GM18909 (cell line): ENCODE measurements around the gene NR2F1.
"Not testable (repeated sequence)": the region's sequence is repeated elsewhere in the genome, so short reads cannot be mapped to it uniquely, and the experiment has no call there.

Experiments used
- ATAC-seq: cut with Tn5 transposase; IDR thresholded peaks from one replicate; pipeline ENCODE4 v1.9.1; 2021; ENCODE audit warnings: mild to moderate bottlenecking; ENCODE audit not compliant: unreplicated experiment, poor library complexity

NR2F1 gene

DNA sequence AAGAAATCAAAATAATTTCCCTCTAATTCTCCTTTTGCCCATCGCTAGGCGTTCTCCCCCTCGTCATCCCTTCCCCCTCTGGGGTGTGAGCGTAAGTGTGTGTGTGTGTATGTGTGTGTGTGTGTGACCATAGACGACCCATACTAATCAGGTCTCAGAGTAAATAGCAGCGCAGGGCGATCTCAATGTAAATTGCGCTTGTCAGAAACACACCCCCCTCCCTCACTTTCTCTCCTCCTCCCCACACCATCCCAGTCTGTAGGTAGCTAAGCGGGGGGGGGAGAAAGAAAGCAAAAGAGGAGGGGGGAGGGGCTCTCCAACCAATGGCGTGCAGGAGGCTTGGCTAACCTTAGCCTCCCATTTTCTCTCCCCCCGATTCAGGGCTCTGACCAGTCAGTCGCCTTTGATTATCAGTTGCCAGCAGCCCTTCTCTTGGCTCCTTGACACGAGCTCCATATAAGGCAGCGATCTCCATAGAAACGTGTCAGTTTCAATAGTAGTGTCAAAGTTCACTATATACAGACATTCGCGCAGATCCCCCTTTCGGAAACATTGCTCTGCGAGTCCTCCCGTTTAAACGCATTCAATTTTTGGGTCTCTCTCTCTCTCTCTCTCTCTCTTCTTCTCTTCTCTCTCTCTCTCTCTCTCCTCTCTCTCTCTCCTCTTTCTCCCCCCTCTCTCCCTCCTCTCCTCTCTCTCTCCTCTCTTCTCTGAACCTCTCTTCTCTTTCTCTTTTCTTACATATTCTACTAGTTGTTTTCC, at the start of gene NR2F1:
Gene NR2F1 (plus strand): TSS at position 546 of the 762 bp plus-strand sequence. CDS start 1,802 bp downstream, outside the sequence.
- ATAC-seq, result peak; percentile 35

DNA sequence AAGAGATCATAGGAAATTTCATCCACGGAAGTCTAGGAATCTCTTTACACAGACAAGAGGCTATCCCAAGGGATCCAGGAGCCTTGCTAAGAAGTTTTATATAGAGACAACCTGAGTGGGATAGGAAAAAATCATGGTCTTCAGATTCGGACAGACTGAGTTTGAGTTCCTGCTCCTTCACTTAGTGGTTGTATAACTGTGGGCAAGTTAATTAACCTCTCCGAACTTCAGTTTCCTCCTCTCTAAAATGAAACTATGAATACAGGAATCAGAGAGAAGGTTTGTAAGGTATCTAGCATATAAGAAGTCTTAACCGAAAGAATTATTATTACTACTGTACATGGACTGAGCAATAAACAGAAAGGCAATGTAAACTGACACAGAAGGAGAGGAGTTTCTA, 37.1 kb upstream of the NR2F1 start:
- ATAC-seq, result no peak

DNA sequence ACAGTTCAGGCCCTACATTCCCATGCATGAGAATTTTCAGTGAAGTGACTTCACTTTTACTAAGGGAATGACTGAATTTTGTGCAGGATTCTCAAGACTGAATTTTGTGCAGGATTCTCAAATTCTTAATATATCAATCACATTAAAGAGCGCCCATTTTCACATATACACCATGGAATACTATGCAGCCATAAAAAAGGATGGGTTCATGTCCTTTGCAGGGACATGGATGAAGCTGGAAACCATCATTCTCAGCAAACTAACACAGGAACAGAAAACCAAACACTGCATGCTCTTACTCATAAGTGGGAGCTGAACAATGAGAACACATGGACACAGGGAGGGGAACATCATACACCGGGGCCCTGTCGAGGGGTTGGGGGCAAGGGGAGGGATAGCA, 33.4 kb upstream of the NR2F1 start:
- ATAC-seq, result not testable (repeated sequence)

DNA sequence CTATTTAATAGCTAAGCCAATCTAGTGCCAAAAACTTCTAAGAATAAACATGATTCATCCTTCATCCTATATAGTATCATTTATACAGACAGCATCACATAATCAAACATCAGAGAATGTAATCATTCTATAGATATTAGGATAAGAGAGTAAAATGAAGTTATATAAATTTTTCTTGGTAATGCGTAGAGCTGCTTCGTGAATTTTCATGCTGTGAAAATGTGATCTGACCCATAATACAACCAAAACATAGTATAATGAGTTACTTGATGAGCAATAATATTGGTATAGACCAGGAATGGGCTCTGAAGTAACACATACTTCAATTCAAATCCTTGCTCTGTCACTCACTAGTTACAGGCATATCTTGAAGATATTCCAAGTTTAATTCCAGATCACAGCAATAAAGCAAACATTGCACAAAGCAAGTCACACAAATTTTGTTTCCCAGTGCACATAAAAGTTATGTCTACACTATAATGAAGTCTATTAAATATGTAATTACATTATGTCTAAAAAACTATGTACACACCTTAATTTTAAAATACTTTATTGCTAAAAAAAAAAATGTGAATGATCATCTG, 25.9 kb upstream of the NR2F1 start:
- ATAC-seq, result no peak

DNA sequence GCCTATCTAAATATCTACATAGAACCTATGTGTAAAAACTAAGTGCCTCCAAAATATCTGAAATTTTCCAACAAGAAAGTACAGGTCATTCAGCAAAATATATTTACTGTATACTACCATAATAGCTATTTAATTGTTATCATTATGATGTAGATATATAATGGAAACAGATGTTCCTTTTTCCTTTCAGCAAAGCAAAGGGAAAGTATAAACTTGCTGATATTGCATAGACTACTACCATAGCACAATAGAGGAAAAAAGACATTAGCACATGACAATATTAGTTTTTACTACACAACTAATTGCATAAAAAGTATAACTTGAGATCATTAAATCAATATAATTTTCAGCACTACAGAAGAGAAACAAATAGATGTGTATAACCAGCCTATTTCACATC, 16.9 kb upstream of the NR2F1 start:
- no peak for ATAC-seq

DNA sequence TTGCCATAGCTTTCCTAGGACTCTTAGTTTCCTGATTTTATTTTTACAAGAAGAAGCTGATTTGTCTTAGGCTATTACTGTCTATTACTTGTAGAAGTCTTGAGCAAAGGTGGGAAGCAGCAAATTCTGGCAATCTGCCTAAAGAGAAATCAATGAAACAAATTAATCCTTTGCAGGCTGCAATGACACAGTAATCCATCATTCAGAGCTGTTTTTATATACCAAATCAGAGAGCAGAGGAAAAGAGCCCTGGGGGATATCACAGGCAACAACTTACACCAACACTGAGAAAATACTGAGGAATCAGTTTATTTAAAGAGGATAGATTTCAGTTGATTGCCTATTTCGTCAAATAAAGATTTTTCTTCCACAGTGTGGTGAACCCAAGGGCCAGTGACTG, 15.6 kb upstream of the NR2F1 start:
- ATAC-seq, result no peak

DNA sequence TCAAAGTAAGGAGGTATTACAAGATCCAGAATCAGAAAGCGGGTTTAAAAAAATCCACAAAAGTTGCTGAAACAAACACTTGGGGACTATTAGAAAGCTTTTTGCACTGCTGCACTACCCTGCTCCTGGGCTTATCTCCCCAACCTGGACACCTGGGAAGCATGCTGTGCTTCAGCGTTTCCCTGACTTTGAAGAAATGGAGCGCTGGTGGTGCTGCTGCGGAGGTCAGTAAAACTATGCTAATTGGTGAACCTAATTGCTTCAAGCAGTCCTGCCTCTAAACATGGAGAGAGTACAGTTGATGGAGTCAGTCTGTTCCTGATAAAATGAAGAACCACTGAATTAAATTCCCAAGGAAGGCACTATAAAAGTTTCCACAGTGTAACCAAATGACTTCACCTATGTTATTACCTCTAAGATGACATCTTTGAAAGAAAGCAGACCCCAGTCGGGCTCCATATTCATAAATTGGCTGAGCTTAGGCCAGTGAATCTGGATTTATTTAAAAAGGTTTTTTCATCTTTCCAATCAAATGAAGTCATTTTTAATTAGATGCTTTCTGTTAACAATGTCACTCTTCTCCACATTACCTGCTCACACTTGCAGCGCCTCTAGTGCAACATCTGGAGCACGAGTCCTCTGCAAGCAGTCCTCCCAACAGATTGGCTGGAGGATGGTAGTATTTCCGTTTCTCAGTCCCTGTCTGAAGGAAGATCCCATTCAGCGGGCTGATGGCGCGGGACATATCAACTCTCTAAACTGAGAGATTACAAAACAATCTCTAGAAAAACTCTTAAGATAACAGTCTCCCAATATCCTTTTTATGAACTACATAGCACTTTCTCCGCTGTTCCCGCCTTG, 13.5 kb upstream of the NR2F1 start:
- no peak for ATAC-seq

DNA sequence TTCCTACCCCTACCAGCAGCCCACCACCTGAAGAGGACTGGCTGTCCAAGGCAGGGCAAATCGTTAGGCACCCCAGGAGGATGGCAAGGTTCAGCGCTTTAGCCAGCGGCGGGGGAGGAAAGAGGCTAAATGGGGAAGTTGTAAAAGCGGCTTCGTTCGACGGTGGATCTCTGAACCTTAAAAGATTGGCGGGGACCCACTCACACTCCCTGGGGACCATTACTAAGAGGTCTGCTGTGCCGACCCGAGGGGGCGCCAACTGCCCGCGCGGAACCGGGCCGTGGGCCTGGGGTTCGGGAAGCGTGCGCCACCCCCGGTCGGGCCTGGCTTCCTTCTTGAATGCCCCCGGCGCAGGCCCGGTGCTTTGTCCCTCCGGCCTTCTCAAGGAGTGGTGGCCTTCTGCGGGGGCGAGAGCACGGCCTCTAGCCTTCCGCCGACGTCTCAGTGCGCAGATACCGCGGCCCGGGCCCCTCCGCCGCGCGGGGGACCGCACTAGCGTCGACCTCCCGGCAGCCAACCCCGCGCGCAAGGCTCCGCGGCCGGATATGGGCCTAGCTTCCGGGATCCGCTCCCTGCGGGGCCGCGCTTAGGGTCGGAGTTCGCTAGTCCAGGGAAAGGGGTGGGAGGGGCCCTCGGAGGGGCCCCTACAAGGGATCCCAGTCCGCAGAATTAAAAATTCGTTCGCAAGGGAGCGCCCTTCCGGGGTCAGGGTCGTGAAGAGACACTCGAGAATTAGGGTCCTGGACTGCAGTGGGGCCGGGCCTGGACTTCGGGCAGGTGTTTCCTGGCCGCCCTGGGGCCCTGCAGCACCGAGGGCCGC, 12.5 kb upstream of the NR2F1 start:
- ATAC-seq, result peak; percentile 72

DNA sequence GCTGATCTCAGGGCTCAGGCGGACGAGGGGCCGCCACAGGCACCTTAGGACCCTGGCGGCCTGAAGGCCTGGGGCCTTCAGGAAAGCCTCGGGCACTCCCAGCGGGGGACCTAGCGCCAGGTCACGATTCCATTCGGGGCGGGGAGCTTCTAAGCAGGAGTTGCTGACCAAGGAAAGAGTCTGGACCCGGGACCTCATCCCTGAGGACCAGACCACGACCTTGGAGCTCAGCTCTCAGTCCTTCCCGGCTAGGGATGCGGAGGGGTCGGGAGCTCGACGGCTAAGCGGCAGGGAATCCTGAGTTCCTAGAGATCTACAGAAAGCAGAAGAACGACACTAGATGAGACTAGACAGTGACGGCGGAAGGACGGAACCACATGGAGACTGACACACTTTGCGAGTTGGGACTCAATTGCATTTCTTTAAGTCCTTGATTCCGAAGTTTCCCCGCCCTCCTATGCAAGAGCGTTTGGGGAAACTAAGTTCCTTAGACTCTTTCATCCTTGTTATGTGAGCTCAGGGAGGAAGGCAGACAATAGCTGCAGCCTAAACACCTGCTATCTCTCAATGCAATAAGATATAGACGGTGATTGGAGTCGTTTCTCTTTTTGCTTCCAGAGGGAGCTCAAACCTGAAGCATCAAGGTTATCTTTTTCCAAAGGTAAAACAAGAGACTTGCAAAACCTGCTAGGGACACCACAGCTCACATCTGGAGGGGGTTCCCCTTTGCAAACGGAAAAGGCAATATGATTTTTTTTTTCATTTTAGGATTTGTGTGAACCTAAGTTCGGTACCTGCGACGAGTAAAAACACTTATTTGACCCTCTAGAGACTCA, 11.7 kb upstream of the NR2F1 start:
- no peak for ATAC-seq

DNA sequence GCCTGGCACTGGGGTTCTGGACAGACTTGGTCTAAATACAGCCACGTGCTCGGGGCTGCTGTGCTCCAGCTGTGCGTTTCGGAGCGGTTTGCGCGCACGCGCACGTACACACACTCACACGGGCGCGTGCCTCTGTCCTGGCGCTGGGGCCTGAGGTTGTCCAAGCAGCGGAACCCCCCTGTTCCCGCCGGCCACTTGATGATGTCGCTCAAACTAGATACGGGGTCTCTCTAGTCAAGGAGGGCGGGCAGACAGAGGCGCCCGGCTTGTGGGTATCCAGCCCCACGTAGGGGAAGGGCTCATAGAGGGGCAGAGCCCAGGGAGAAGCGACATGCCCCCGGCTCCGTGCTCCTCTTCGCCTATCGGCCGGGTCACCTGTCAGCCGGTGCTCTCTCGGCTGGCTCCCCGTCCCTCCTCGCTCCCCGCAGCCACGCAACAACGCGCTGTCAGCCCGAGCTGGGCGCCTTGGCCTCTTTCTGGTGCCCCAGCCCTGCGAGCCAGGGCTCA, 10.9 kb upstream of the NR2F1 start:
- no peak for ATAC-seq

DNA sequence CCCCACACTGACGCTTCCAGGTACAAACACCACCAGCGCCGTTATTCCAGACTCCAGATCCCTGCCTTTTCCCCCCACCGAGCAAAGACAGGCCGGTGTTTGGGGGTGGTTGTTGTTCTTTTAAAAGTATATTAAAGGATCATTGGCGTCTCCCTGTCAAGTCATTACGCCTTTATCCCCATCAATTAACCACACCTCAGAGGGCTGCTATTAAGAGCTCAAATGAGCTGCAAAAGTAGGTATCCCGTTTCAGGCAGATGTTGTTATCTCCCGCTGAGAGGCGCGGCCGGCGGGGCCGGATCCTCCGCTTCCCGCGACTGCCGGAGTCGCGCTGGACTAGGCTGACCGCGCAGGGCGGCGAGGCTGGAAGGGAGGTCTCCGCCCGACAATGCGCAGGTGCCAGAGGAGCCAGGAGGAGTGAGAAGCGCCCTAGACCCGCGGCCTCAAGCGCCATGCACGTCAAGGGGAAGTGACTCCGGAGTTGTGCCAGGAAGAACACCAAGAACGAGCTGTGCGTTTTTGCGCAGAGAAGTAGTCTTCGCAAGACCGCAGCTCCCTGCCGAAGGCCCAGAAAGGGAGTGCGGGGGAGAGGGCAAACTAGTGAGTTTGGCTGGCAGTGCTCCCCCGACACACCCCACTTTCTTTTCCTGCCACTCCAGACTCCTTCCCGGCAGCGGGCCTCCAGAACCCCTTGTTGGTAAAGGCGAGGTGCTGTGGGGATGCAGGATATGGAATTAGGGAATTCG, 10.2 kb upstream of the NR2F1 start:
- ATAC-seq, result no peak

DNA sequence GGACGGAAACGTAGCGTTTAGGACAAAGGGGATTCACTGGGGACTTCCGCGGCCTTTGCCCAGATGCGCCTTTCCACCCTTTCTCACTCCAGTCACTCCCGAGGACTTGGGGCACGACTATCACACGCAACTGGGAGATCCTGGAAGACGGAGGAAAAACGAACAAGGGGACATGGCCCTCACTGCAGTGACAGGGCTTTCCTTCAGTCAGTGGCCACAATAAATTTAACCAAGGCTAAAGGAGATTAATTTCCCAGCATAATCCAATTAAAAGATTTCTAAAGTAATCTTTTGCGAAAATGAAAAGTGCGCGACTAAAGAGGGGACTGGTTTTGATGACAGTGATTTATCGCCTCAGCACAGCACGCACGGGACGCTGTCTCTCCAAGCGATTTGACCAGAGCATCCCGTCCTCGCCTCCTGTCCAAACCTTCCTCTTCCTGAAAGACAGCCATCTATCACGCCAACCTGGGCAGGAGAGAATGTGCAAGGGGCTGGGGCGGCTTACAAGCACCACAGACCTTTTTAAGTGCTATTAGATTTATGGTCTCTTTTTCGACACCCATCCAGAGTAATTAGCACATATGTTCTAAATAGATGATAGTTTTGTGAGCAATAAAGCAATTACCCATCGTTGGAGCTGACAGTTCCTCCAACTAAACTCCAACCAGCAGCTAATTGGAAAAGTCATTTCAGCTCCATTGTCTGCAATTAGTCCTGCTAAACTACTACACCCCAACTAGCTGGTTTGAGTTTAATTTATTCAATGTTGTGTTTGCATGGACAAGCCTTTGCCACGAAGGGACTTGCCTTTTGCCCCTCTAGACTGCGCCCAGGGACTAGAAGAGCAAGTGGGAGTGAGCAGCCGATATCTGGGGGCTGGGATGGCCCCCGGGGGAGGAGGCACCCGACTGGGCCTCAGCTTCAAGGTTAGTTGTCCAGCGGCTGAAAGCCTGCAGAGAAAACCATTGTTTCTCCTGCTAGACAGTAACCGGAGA, 9.4 kb upstream of the NR2F1 start:
- ATAC-seq, result no peak

DNA sequence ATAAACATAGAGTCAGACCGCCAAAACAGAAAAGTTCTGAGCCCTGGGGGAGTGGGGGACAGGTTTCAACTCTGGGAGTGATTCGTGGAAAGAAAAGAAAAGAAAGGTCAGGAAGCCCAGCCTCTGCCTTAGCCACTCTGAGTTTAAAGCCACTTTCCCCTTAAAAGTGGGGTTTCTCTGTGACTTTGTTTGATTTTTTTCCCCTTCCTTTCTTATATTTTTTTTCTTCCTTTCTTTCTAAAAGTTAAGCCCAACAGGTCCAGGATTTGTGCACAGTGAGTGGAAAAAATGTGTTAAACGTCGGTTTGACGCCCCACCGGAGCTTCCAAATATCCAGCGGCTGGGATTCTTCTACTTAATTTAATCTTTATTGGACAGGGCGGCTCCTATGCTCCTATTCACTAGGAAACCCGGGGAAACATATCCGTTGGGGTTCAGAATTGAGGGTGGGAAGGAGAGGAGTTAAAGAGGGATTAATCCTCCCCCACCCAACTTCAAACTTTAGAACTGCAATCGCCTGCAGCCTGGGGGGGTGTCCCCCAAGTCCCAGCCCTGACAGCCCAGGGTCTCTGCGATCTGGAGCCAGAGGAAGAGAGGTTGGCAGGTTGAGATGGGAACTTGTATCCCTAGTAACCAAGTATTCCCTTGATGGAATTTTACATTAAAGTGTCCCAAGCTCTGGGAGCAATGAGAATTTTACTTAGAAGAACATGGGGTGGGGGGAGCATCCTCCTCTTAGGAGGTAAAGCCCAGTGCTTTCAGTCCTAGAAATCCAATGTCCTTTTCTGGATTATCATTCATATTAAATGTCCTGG, 8.3 kb upstream of the NR2F1 start:
- no peak for ATAC-seq

DNA sequence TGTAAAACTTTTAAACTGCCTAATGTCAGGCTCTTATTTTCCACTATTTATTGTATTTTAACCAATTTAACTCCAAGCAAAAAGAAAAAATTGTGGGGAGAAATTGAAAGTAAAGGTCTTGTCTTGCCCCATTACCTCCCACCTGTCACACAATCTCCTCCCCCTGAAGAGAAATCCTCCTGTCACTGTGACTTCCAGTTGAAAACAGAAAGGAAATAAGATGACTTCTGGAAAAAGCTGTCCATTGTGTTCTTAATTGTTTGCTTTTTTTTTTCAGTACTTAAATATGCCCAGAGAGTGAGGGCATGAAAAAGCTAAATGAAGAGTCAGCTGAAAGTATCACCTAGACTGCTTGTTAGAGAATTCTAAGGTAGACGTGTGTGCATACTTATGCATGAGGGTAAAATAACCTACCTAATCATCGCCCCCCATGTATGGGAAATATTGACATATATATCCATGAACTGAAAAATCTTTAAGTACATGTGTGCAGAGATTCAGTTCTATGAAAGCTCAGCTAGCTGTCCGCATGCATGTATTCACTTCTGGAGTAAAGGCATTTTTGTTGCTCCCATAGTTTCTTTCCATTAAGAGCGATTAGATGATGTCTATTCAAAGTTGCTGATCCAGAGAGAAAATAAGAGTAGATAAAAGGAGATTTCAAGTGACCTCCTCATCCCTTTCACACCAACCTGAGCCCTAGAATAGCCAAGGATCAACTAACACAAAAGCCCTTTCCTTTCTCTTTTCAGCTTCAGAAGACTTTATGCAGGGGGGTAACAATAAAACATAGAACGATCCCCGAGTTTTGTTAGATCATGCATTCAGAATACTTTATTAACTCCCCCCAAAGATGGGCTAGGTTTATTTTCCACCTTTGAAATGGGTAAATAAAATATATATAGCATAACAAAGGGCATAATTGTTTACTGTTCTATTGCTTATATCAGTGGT, 7.3 kb upstream of the NR2F1 start:
- ATAC-seq, result no peak

DNA sequence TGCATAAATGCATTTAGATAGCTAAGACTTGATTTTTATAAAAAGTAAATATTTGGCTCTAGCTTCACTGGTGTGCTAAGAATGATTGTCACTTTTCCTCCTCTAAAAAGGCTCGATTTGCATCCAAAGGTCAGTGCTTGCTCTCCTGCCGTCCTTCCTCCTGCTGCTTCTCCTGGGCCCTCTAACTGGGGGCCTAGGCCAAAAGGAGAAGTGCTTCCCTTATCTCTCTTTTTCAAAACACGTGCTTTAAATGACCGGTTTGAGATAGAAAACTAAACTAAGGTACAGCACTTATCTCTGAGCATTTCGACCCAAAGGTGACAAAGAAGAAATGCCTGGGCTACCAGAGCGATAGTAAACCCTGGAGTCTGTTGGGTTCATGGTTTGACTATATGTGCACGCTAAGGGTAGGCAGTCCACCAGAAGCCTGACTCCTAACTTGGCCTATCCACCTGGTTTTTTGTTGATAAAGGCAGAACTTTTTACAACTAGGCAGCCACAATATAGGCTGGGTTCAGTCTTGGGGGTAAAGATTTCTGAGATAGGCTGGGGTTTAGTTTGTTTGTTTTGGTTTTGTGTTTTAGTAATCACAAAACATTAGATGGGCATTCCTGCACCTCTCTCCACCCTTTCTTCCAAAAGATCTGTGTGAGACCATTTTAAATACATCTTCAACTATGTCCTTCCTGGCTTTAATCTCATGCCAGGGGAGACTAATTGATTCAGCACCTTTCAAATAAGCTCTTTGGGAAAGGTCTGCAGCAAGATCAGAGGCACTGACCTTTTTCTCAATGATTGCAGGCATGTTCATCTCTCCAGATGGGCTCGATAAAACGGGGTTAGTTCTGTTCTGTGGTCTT, 5.8 kb upstream of the NR2F1 start:
- ATAC-seq, result no peak
